Immature natural killer cell (primary cell): Measurements from ENCODE around the gene CD27. TPM values are rescaled to one million over a fixed set of nuclear protein-coding genes. Genes with fewer than 3 reads are reported as not detected.
"Not testable (repeated sequence)": the region's sequence is repeated elsewhere in the genome, so short reads cannot be mapped to it uniquely, and the experiment has no call there.

Source experiments
- DNase-seq, 3 donors: peaks; one replicate each; pipeline ENCODE4 v3.0.0; 2022; ENCODE audit warnings: mixed read lengths in 1 of 3
- H3K27ac Mint-ChIP-seq, 6 donors: one replicate each; pipeline ENCODE4 v1.8.0; 2020; ENCODE audit warnings: mixed read lengths in 6 of 6, mild to moderate bottlenecking in 5 of 6, inconsistent platforms in 4 of 6, moderate library complexity in 3 of 6
- H3K27me3 Mint-ChIP-seq, 3 donors: one replicate each; pipeline ENCODE4 v1.8.0; 2020 to 2021; ENCODE audit warnings: low read depth in 3 of 3, mild to moderate bottlenecking in 3 of 3, mixed read lengths in 3 of 3, moderate library complexity in 3 of 3, inconsistent platforms in 1 of 3
- H3K36me3 Mint-ChIP-seq, 3 donors: one replicate each; pipeline ENCODE4 v1.8.0; 2020; ENCODE audit warnings: mixed read lengths in 3 of 3, inconsistent platforms in 2 of 3, mild to moderate bottlenecking in 2 of 3
- H3K4me1 Mint-ChIP-seq, 2 donors: one replicate each; pipeline ENCODE4 v1.8.0; 2020; ENCODE audit warnings: inconsistent platforms in 2 of 2, mild to moderate bottlenecking in 2 of 2, mixed read lengths in 2 of 2, moderate library complexity in 1 of 2
- H3K4me3 Mint-ChIP-seq, 5 donors: one replicate each; pipeline ENCODE4 v1.8.0; 2020; ENCODE audit warnings: mild to moderate bottlenecking in 5 of 5, mixed read lengths in 5 of 5, inconsistent platforms in 3 of 5, moderate library complexity in 3 of 5
- H3K9me3 Mint-ChIP-seq, 6 donors: one replicate each; pipeline ENCODE4 v1.8.0; 2020; ENCODE audit warnings: mild to moderate bottlenecking in 6 of 6, mixed read lengths in 6 of 6, inconsistent platforms in 4 of 6, moderate library complexity in 3 of 6
- polyA plus RNA-seq, 3 donors: library from polyadenylated mRNA; unstranded; fragments of 300-500 nt; fragmentation: Illumina TruSeq; gene quantifications; one replicate each; pipeline ENCODE4 v1.2.3, GENCODE V29; 2021

CD27 gene
- polyA plus RNA-seq, 3 donors from 2014 or later, result 17.0 to 28.5 (median 25.4) TPM

DNA sequence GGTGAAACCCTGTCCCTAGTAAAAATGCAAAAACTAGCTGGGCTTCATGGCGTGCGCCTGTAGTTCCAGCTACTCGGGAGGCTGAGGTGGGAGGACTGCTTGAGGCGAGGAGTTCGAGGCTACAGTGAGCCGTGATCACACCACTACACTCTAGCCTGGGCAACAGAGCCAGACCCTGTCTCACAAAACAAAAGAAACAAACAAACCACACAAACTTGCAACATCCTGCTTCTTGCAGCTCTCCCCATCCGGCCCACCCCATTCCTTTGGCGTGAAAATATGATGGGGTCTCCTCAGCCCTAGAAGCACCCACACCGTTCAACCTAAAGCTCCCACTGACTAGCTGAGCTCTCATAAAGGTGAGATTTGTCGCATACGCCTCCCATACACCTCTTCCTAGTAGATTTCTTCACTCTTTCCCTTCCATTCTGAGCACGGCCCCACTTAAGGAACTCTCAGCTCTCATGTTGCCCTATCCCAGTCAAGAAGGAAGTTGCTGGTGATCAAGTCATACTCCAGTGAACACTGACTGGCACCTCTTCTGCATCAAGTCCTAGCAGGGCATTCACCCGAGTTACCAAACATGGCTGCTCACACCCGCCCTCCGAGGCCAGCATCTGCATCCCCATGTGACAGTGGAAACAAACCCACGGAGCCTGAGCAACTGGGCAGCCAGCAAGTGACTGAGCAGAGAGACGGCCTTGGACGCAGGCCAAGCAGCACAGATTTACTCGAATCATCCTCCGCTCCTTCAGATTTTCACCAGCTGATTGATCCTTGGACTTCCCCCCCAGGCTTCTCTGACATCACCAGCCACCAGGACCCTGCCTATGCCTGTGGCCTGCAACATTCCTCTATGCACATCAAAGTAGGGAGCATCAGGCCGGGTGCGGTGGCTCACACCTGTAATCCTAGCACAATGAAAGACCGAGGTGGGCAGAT is 18.9 kb upstream of the CD27 start:
- Mint-ChIP-seq H3K36me3 (no peaks in the 10 kb centered on the region), H3K4me3 (peak overlapping the region in 1 of 5 donors; percentile 22), H3K27me3 (peaks cover 3 to 7% (median 5%) of the 10 kb centered on the region in 3 donors), H3K9me3 (no peaks in the 10 kb centered on the region), H3K27ac (peak overlapping the region in 5 of 6 donors; percentile 35 to 82 (median 70)), H3K4me1 (peaks cover 31 to 34% of the 10 kb centered on the region in 2 donors)
- DNase-seq, result no peak

DNA sequence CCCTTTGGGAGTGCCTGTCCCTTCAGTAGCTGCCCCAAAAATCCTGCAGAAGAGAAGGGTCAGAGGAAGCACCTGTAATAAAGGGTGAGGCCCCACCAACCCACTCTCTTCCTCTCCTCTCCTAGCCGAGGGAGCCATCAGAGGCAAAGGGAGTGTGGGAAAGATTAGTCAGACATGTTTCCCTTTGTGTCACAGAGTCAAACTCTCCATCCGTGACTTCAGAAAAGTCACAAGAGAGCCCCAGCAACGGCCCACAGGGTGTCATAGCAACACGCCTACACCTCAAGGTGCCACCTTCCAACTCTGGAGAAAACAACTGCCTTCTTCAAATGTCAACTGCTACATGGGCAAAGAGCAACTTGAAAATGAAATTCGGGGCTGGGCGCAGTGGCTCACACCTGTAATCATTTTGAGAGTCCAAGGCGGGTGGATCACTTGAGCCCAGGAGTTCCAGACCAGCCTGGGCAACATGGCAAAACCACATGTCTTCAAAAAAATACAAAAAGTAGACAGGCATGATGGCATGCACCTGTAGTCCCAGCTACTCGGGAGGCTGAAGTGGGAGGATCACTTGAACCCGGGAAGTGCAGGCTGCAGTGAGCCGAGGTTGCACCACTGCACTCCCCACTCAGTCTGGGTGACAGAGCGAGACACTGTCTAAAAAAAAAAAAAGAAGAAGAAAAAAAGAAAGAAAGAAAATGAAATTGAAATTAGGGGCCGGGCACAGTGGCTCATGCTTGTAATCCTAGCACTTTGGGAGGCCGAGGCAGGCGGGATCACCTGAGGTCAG is 17.7 kb upstream of the CD27 start:
- Mint-ChIP-seq H3K9me3 (no peaks in the 10 kb centered on the region), H3K4me1 (peaks cover 31 to 35% of the 10 kb centered on the region in 2 donors), H3K36me3 (no peaks in the 10 kb centered on the region), H3K27me3 (peaks cover 3 to 7% (median 5%) of the 10 kb centered on the region in 3 donors), H3K4me3 (peak overlapping the region in 4 of 5 donors; percentile 4 to 44 (median 15)), H3K27ac (peak overlapping the region; percentile 51 to 92 (median 82))
- peak; percentile 39 to 53 (median 50) for DNase-seq

DNA sequence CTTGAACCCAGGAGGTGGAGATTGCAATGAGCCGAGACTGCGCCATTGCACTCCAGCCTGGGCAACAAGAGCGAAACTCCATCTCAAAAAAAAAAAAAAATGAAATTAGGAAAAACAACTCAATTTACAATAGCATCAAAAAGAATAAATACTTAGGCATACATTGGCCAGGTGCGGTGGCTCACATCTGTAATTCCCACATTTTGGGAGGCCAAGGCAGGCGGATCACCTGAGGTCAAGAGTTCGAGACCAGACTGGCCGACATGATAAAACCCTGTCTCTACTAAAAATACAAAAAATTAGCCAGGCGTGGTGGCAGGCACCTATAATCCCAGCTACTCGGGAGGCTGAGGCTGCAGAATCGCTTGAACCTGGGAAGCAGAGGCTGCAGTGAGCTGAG is 17.0 kb upstream of the CD27 start:
- H3K4me3 Mint-ChIP-seq, H3K9me3 Mint-ChIP-seq, H3K36me3 Mint-ChIP-seq, DNase-seq, H3K27me3 Mint-ChIP-seq: not testable (repeated sequence)
- peaks cover 33 to 37% of the 10 kb centered on the region in 2 donors for H3K4me1 Mint-ChIP-seq
- H3K27ac Mint-ChIP-seq, result peak overlapping the region in 1 of 6 donors; percentile 82

DNA sequence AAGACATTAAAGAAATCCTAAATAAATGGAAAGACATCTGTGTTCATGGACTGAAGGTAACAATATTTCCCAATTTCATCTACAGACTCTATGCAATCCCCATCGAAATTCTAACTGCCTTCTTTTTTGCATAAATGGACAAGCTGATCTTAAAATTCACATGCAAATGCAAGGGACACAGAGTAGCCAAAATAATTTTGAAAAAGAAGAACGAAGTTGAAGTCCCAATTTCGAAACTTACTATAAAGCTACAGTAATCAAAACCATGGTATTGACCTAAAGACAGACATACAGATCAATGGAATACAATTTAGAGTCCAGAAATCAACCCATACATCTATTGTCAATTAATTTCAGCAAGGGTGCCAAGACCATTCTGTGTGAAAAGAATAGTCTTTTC is 16.4 kb upstream of the CD27 start:
- DNase-seq, result no peak
- peaks cover 31 to 40% of the 10 kb centered on the region in 2 donors for H3K4me1 Mint-ChIP-seq
- no peak overlapping the region for H3K27ac Mint-ChIP-seq
- H3K36me3 Mint-ChIP-seq, result no peaks in the 10 kb centered on the region
- H3K4me3 Mint-ChIP-seq, result no peak overlapping the region
- no peaks in the 10 kb centered on the region for H3K9me3 Mint-ChIP-seq
- H3K27me3 Mint-ChIP-seq, result peaks cover 5 to 9% (median 6%) of the 10 kb centered on the region in 3 donors

DNA sequence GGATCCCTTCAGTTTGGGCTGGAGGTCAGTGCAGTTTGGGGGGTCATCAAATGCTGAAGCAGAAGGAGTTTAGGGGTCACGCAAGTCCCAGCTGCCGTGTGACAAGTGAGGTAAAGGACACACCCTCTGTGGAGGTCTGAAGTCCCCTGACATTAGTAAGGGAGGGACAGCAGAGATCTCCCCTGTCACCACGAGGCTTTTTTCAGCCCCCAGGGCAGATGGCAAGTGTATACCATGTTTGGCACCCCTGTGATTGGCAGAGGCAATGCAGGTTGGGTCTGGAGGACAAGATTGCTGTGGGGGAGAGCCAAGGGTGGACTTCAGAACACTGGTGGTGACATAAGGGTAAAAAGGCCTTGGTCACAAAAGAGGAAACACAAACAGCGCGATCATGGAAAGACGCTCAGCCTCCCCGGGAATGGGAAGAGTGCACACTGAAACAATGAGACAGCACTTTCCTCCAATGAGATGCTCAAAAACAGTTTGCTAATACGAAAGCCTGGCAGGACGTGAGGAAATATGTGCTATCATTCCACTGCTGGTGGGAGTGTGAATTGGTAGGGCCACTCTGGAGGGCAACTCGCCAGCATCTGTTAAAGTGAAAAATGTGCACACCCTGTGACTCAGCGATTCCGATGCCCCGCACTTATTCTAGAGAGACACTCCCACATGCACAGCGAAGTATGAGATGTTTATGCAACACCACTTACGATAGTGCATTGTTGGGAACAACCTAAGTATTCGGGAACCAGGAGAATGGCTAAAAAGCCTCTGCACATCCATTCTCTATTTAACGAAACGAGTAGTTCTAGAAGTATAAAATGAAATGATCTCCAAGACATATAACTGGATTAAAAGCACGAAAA is 14.4 kb upstream of the CD27 start:
- Mint-ChIP-seq H3K9me3 (no peaks in the 10 kb centered on the region), H3K4me1 (peaks cover 28 to 33% of the 10 kb centered on the region in 2 donors), H3K27me3 (peaks cover 3 to 9% (median 6%) of the 10 kb centered on the region in 3 donors), H3K36me3 (no peaks in the 10 kb centered on the region), H3K27ac (peak overlapping the region in 1 of 6 donors; percentile 57), H3K4me3 (peak overlapping the region in 1 of 5 donors; percentile 57)
- DNase-seq, result no peak

DNA sequence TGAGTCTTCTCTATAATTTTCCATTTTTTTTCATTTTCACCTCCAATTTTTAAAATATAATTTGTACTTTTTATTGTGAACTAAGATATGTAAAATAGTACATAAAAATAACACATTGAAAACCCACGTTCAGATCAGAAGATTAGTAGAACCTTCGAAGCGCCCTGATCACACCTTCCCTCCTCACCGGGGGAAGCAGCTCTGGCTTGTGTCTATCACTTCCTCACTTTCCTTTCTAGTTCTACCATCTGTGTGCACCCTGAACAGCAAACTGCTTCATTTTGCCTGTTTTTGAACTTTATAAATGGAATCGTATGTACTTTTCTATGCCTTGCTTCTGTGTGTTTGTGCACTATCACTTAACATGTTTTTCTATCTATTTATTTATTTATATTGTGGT is 11.8 kb upstream of the CD27 start:
- Mint-ChIP-seq H3K9me3 (no peaks in the 10 kb centered on the region), H3K4me1 (peaks cover 12 to 18% of the 10 kb centered on the region in 2 donors), H3K27ac (no peak overlapping the region), H3K36me3 (no peaks in the 10 kb centered on the region), H3K4me3 (no peak overlapping the region), H3K27me3 (peaks cover 1 to 7% (median 3%) of the 10 kb centered on the region in 3 donors)
- DNase-seq, result no peak

DNA sequence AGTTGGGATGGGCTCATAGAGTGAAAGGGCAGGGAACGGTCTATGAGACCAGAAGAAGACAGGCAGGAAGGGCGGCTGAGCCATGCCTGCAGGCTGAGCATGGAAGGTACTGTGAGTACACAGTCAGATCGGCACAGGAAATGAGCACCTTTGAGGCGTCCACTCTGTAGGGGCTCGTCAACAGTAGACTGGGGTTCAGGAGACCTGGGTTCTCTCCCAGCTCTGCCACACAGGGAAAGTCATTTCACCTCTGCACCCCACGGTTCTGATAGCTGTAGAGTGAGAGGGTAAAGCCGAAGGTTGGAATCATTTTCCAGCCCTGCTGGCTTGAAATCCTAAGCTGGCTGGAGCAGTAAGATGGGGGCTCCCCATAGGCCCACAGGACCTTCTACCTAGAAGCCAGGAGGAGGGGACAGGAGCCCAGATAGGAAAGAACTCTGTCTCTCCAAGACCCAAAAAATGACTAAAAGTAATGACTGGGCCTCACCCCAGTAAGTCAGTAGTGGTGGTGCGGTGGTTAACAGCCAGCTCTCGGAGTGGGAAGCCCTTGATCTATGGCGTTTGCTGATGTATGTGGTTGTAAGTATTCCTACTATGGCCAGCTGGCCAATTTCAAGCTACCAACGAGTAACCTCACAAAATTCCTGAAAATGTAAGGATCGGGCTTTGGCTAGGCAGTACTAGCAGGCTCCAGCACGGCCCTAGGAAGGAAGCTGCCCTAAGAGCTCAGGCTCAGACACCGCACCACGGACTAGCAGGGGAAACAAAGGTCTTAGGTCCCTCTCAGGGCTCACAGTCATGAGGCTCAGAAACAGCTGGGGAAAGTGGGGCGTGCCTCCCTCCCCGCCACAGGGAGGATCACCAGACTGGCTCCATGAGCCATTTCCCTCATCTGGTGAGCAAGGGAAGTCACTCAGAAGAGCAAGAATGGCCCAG is 10.3 kb upstream of the CD27 start:
- H3K27ac Mint-ChIP-seq, result no peak overlapping the region
- DNase-seq, result no peak
- no peaks in the 10 kb centered on the region for H3K9me3 Mint-ChIP-seq
- H3K4me1 Mint-ChIP-seq, result peaks cover 12 to 18% of the 10 kb centered on the region in 2 donors
- no peaks in the 10 kb centered on the region for H3K36me3 Mint-ChIP-seq
- H3K27me3 Mint-ChIP-seq, result peaks cover 1 to 7% (median 3%) of the 10 kb centered on the region in 3 donors
- H3K4me3 Mint-ChIP-seq, result no peak overlapping the region

DNA sequence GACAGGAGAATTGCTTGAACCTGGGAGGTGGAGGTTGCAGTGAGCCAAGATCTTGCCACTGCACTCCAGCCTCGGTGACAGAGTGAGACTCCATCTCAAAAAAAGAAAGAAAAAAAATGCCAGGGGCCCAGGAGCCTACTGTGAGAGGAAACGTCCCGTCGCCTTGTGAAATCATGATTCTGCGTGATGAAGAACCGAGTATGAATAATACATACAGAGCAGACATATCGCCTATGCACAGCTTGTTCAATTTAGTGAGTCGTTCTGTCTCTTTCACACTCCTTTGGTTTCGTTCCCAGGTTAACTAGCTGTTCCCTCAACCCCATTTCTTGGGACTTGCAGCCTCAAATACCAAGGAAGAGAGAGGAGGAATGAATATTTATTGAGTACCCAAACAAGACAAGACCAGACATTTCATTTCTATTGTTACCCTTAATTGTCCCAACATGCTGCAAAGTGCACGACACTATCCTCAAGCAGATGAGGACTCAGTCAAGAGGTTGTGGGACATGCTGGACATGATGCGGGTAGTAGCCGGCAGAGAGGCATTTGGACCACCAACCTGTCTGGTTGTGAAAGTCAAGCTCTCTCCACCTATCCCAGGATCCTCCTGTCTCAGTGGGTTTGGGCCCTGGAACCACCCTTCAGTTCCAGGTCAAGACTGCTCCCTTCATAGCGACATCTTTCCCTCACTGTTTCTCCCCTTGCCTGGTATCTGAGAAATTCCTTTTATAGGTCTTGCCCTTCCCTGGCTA is 8.6 kb upstream of the CD27 start:
- Mint-ChIP-seq H3K9me3 (no peaks in the 10 kb centered on the region), H3K27me3 (peaks cover 1 to 3% (median 3%) of the 10 kb centered on the region in 3 donors), H3K36me3 (no peaks in the 10 kb centered on the region), H3K27ac (no peak overlapping the region), H3K4me1 (peaks cover 3 to 13% of the 10 kb centered on the region in 2 donors), H3K4me3 (no peak overlapping the region)
- no peak for DNase-seq

DNA sequence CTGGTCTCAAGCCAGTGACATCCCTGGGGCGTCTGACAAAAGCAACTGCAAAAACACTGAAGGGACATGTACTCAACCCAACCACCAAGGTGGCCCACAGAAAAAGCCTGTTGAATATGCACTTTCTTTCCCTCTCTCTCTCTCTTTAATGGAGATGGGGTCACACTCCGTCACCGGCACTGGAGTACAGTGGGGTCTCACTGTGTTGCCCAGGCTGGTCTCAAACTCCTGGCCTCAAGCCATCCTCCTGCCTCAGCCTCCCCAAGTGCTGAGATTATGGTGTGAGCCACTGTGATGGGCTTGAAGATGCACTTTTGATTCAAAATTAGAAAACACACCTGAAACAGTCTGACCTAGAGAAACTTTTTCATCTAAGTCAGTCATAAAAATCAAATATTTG is 7.2 kb upstream of the CD27 start:
- Mint-ChIP-seq H3K36me3 (peaks cover 0 to 4% (median 0%) of the 10 kb centered on the region in 3 donors), H3K27me3 (peaks cover 3% of the 10 kb centered on the region in 3 donors), H3K4me3 (no peak overlapping the region), H3K9me3 (no peaks in the 10 kb centered on the region), H3K27ac (no peak overlapping the region), H3K4me1 (peaks cover 3 to 13% of the 10 kb centered on the region in 2 donors)
- no peak for DNase-seq

DNA sequence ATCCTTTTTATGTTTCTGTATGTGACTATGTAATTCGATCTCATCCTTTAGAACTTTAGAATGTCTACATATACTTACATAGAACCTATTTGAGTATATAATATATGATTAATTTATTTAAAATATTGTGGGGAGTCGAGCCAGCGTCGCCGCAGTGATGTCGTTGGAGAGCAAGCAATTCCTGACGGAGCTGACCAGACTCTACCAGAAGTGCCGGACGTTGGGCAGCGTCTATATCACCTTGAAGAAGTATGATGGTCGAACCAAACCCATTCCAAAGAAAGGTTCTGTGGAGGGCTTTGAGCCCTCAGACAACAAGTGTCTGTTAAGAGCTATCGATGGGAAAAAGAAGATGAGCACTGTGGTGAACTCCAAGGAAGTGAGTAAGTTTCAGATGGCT is 6.4 kb upstream of the CD27 start:
- Mint-ChIP-seq H3K9me3 (no peaks in the 10 kb centered on the region), H3K36me3 (peaks cover 0 to 4% (median 0%) of the 10 kb centered on the region in 3 donors), H3K27me3 (peaks cover 0 to 2% (median 2%) of the 10 kb centered on the region in 3 donors), H3K27ac (peak overlapping the region in 1 of 6 donors; percentile 46), H3K4me3 (no peak overlapping the region), H3K4me1 (peaks cover 3 to 10% of the 10 kb centered on the region in 2 donors)
- no peak for DNase-seq

DNA sequence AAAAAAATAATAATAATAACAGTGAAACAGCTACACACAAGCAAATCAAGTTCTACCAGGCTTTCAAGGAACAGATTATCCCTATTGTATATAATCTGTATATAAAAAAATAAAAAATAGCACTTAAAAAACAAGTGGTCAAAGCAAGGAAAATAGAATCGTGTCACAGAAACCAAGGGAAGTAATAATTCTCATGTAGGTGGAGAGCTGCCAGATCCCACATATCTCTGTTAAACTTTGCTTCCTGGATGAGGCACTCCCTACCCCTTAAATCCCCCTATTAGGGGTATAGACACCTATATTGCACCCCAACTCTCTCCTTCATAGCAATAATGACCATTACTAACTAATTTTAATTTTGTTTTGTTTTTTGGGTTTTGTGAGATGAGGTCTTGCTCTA is 4.4 kb upstream of the CD27 start:
- no peak for DNase-seq
- no peaks in the 10 kb centered on the region for H3K9me3 Mint-ChIP-seq
- H3K27me3 Mint-ChIP-seq, result peaks cover 0 to 2% (median 2%) of the 10 kb centered on the region in 3 donors
- H3K36me3 Mint-ChIP-seq, result peaks cover 0 to 10% (median 0%) of the 10 kb centered on the region in 3 donors
- peaks cover 15 to 29% of the 10 kb centered on the region in 2 donors for H3K4me1 Mint-ChIP-seq
- H3K4me3 Mint-ChIP-seq, result no peak overlapping the region
- no peak overlapping the region for H3K27ac Mint-ChIP-seq

DNA sequence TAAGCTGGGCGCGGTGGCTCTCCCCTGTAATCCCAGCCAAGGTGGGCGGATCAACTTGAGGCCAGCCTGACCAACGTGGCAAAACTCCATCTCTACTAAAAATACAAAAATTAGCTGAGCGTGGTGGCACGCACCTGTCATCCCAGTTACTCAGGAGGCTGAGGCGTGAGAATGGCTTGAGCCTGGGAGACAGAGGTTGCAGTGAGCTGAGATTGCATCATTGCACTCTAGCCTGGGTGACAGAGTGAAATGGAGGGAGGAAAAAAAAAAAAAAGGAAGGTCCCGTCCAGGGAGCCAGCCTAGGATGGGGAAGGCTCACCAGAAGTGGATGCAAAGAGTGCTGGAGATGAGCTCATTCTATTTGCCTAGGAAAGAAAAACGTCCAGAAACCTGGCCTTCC is 1.9 kb upstream of the CD27 start:
- peak overlapping the region in 1 of 6 donors; percentile 40 for H3K27ac Mint-ChIP-seq
- no peak overlapping the region for H3K4me3 Mint-ChIP-seq
- DNase-seq, result no peak
- peaks cover 0 to 10% (median 3%) of the 10 kb centered on the region in 3 donors for H3K36me3 Mint-ChIP-seq
- H3K9me3 Mint-ChIP-seq, result no peaks in the 10 kb centered on the region
- H3K4me1 Mint-ChIP-seq, result peaks cover 18 to 38% of the 10 kb centered on the region in 2 donors
- H3K27me3 Mint-ChIP-seq, result peaks cover 0 to 4% (median 2%) of the 10 kb centered on the region in 3 donors
